ENCODE measurements around the gene NIPBL. TPM values are rescaled to one million over a fixed set of nuclear protein-coding genes. Genes with fewer than 3 reads are reported as not detected.

Gene NIPBL
- total RNA-seq, 1 experiment from 2014 or later = 45.1 TPM

DNA sequence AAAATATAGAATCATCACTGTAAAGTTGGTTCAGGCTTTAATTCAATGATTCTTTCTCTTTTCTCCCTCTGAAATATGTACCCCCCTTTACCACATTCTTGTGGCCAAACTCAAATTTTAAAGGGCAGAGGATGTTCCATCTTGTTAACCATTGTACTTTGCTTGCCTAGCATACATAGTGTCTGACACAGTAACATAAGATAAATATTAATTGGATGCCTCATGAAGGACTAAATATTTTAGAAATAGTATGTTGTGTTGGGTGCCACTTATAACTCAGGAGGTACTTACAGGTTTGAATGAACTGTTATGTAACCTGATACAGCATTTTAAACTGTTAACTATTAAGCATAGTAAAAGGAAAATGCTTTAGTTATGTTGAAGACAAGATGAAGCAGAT is 71.5 kb downstream of the NIPBL start (continued):
- TF ChIP-seq, protein P1, sequence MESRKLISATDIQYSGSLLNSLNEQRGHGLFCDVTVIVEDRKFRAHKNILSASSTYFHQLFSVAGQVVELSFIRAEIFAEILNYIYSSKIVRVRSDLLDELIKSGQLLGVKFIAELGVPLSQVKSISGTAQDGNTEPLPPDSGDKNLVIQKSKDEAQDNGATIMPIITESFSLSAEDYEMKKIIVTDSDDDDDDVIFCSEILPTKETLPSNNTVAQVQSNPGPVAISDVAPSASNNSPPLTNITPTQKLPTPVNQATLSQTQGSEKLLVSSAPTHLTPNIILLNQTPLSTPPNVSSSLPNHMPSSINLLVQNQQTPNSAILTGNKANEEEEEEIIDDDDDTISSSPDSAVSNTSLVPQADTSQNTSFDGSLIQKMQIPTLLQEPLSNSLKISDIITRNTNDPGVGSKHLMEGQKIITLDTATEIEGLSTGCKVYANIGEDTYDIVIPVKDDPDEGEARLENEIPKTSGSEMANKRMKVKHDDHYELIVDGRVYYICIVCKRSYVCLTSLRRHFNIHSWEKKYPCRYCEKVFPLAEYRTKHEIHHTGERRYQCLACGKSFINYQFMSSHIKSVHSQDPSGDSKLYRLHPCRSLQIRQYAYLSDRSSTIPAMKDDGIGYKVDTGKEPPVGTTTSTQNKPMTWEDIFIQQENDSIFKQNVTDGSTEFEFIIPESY (IDR thresholded peaks at IDR 0.05; ENCODE audit: extremely low read depth, insufficient replicate concordance, low read length) = no peak
- TF ChIP-seq MAX (IDR thresholded peaks at IDR 0.05) = no peak
- no peak for TF ChIP-seq EGR1 (IDR thresholded peaks at IDR 0.05; ENCODE audit: low read depth)
- no peak for TF ChIP-seq FOSL1 (IDR thresholded peaks at IDR 0.05; ENCODE audit: low read depth)

- TF ChIP-seq, protein P2, sequence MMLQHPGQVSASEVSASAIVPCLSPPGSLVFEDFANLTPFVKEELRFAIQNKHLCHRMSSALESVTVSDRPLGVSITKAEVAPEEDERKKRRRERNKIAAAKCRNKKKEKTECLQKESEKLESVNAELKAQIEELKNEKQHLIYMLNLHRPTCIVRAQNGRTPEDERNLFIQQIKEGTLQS (IDR thresholded peaks at IDR 0.05) = no peak
- TF ChIP-seq RAD21 (IDR thresholded peaks at IDR 0.05; ENCODE audit: low read depth) = no peak
- TF ChIP-seq POLR2A (IDR thresholded peaks at IDR 0.05; ENCODE audit: borderline replicate concordance, extremely low read depth, insufficient read depth, insufficient read length) = no peak
- TF ChIP-seq TCF7L2 (IDR thresholded peaks at IDR 0.05; ENCODE audit: borderline replicate concordance, extremely low read depth, insufficient read depth, insufficient read length) = no peak
- TF ChIP-seq, protein P1 (IDR thresholded peaks at IDR 0.05; ENCODE audit: extremely low read depth, insufficient replicate concordance, low read length) = no peak
- no peak for TF ChIP-seq CEBPB (IDR thresholded peaks at IDR 0.05; ENCODE audit: low read depth)
- TF ChIP-seq ZFX (IDR thresholded peaks at IDR 0.05) = no peak
- no peak for TF ChIP-seq SP1 (IDR thresholded peaks at IDR 0.05; ENCODE audit: low read depth)
- TF ChIP-seq EZH2phosphoT487 (IDR thresholded peaks at IDR 0.05; ENCODE audit: borderline replicate concordance) = no peak
- POLR2A ChIA-PET = no interaction called here
- no peak overlapping the region for H2AFZ ChIP-seq (ENCODE audit: low read depth, low read length, poor library complexity, severe bottlenecking)
- H3K4me1 ChIP-seq (ENCODE audit: control insufficient read depth in 1 of 2, insufficient read depth in 2 of 2, low read length in 2 of 2) = peaks cover 5 to 13% of the 10 kb centered on the region in 2 experiments
- CTCF ChIA-PET = no interaction called here
- H3K4me2 ChIP-seq (ENCODE audit: low read length) = no peak overlapping the region
- DNase-seq (ENCODE audit: low read depth, low spot score) = no peak
- intact Hi-C loops (cut with micrococcal nuclease) = loop anchor here (5.0 kb wide), 1 partner anchor 206 kb away; no protein-coding TSS in a partner anchor
- no peaks in the 10 kb centered on the region for H3K27me3 ChIP-seq (ENCODE audit: insufficient read depth, low read length)
- H3K79me2 ChIP-seq (ENCODE audit: insufficient read depth, low read length) = peaks cover 90% of the 10 kb centered on the region
- H3K27ac ChIP-seq (ENCODE audit: low read depth, low read length) = no peak overlapping the region
- no peaks in the 10 kb centered on the region for H3K9me2 ChIP-seq (ENCODE audit: insufficient read depth)
- no peaks in the 10 kb centered on the region for H3K36me3 ChIP-seq (ENCODE audit: control insufficient read depth in 1 of 2, insufficient read depth in 2 of 2, low read length in 2 of 2)
- BruUV-seq (replicated peaks) = no TSS peak
- H3K9me3 ChIP-seq (ENCODE audit: control insufficient read depth in 1 of 2, insufficient read depth in 1 of 2, low read depth in 1 of 2, low read length in 2 of 2) = no peaks in the 10 kb centered on the region
- H3K4me3 ChIP-seq (replicated peaks in 1 of 2; ENCODE audit: low read depth in 1 of 2, low read length in 2 of 2) = no peak overlapping the region
- peaks cover 13% of the 10 kb centered on the region; the same call in 1 of the 2 replicates for H4K20me1 ChIP-seq (ENCODE audit: insufficient read depth)
- RAD21 ChIA-PET (ENCODE audit: low non-redundant PET in 1 of 2, low total read pairs in 2 of 2, uncharacterized antibody in 2 of 2, unreplicated experiment in 2 of 2) = no interaction called here
- no peak overlapping the region for H3K9ac ChIP-seq (ENCODE audit: low read length)
- no peak for ATAC-seq
Measured at GRCh38 chr5:36948650-36949049, 72.1 kb downstream of the NIPBL start.
